T-helper 1 cell (primary cell): ENCODE results near the gene IL18RAP.

Experiments used
- DNase-seq, 5 donors: peaks; one replicate each; pipeline ENCODE4 v3.0.0-alpha.2; 2012 to 2020

Gene IL18RAP

DNA sequence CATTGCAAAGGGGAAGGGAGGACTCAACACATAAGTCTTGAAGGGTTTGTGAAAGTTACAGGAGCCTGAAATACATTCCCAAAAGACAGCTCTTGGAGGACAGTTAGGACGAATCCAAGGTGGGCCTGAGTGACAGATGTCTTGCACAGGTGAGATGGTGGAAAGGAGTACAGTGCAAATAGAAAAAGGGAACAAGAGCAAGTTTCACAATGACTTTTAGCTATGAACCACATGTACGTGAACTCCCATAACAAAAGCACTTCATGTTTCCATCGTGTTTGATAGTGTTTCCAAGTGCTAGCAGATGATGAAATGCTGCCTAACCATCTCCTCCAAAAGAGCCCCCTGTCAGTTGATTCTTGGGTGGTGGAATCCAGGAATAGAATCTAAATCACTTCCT is 1.8 kb downstream of the IL18RAP start:
- DNase-seq, result peak in 1 of 5 donors; percentile 65

DNA sequence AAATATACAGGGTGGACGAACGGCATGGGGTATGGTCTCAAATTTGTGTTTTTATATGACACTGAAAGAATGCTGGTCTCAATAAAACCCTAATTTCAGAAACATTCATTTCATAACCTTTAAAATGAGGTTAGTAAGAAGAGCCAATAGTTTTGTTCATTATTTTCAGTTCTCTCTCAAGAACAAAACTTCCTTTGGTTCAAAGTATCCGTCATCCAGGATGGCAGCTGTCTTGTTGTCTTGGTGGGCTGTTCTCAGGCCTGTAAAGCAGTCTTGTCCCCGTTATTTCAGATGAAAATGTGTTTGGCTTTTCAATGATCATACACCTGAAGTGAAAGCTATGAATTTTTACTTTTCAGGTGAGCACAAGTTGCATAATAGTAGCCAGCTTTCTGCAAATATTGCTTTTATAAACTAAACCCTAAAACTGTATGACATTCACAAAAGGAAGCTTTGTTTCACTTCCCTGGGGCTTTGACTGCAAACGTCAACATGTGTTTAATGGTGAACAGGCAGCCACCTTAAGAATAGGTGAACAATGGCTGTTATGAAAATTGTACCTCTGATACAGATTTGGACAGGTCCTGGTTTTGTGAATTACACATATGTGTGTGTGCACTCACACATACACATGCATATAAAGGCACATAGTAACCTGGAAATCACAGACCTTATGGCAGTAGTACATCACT is 2.6 kb downstream of the IL18RAP start:
- no peak for DNase-seq

DNA sequence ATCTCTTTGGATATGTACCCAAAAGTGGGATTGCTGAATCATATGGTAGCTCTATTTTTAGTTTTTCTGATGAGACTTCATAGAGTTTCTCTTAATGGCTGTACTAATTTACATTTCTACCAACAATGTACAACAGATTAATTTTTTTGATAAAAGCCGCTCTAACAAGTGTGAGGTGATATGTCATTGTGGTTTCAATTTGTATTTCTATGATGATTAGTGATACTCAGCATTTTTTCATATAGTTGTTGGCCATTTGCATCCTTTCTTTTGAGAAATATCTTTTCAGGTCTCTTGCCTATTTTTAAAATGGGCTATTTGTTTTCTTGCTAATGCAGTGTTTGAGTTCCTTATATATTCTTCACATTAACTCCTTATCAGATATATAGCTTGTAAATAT is 4.3 kb downstream of the IL18RAP start:
- no peak for DNase-seq

DNA sequence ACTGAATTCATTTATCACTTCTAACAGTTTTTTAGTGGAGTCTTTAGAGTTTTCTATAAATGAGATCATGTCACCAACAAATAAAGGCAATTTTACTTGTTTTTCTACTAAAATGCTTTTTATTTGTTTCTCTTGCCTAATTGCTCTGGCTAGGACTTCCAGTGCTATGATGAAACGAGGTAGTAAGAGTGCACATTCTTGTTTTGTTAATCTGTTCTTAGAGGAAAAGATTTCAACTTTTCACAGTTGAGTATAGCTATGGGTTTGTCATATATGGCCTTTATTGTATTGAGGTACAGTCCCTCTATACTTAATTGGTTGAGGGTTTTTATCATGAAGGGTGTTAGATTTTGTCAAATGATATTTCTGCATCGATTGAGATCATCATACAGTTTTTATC is 5.6 kb downstream of the IL18RAP start:
- no peak for DNase-seq

DNA sequence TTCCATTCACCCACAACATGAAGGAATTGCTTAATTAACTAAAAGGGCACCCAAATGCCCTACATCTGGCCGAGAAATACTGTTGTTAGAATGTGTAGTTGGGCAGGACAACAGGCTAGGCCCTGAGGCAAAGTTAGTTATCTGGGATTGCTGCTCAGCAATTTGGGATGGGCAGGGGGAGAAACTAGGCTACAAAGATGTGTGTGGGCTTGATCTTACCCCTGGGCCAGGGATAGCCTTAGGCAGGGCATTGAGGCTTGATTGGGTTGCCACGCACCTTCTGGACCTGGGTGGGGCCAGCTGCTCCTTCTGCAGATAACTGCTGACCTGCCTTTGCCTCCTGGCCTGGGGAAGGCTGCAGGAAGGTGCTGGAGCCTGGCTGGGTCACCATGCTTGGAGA is 9.4 kb downstream of the IL18RAP start:
- DNase-seq, result no peak

DNA sequence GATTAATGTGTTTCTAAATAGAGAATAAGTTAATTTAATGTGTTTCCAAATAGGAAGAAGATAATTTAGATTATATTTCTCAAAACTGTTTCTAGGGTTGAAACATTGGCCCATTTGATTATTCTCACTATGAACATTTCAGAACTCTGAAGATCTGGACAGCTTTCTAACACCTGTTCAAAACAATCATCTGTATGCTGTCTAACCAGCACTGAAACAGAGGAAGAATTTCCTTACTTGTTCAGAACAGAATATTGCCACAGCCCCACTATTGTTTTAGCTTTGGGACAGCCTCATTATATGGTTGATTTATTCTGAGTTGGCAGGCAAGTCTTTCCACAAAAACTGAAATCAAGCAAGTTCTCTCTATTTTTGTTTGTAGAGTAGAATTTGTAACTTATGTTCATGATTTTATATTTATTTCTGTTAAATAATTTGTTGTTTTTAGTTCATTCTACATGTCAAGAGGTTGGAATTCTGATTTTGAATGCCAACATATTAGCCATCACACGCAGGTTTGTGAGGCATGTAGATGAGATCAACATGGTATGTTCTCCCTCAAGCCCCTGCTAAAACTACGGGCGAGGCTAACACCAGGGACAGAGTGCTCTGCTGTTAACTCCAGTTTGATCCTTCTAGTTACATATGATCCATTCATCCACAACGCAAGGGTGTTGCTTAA is 11.2 kb downstream of the IL18RAP start:
- no peak for DNase-seq

DNA sequence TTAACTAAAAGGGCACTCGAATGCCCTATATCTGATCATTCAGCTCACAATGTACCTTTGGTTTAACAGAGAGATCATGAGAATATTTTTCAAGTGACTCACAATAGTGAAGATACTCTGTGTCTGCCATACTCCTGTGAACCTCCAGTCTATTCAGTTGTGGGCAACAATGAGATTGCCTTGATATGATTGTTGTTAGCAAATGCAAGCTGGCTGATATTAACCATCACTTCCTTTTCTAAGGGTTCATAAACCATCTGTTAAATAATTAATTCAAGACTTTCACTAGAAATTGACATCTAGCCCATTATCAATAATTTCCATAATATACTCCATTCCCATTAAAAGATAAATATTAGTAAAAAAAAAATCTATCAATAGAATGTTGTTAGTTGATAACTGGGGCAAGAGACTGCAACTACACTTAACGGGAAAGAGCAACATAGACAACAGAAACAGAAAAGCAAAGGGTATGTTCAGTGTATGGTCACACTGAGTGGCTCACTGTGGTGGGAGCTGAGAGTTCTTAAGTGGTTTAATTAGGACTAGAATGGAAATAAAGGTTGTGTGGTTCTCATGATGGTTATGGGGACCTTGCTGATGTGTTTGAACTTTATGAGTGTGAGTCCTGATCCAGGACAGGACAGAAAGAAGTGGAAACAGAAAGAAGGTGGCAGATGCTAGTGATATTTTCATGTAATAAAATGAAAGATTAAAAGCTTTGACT is 11.9 kb downstream of the IL18RAP start:
- DNase-seq, result peak in 1 of 5 donors; percentile 21

DNA sequence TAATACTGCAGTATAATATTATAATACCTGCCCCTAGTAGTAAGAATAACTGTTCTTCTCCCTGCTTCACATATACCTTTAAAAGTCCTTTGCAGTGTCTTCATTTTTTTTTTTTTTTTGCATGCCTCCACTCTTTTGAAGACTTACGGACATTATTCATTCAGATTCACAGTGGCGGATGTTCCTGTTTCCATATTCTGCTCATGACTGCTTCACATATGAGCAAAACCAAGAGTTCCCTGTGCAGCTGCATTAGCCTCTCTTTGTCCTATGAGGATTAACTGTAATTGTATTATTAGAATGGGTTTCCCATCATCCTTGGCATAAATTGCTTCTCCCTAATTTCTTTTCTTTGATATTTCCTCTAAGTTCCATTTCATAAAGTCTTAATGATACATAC is 12.8 kb downstream of the IL18RAP start:
- no peak for DNase-seq

DNA sequence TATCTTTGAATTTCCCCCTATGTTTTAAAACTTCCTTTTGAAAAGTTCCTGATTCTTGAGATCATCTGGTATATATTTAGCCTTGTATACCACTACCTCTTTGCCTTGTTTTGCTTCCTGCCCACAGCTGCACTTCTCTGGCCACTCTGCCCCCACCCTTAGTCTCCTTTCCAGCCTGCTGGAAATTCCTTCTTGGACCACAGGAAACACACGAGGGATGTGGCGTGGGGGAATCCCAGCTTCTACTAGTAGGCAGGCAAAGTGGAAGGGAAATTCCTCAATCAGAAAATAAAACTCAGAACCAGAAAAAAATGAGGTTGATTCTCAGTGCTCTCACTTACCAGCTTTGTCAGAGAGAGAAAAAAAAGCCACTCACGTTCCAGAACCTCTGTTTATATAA is 13.4 kb downstream of the IL18RAP start:
- DNase-seq, result no peak

DNA sequence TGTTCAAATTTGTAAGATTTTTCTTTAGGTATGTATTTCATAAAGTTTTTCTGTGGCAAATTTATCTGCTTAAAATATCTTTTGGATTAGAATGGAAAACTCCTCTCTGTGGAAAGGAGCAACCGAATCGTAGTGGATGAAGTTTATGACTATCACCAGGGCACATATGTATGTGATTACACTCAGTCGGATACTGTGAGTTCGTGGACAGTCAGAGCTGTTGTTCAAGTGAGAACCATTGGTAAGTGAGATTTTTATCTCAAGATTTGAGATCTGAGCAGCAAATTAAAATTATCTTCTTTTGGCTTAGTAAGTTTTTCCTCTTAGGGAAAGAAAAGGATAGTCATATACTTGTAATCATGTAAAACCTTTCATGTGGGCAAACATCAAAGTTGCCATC is 14.2 kb downstream of the IL18RAP start:
- no peak for DNase-seq

DNA sequence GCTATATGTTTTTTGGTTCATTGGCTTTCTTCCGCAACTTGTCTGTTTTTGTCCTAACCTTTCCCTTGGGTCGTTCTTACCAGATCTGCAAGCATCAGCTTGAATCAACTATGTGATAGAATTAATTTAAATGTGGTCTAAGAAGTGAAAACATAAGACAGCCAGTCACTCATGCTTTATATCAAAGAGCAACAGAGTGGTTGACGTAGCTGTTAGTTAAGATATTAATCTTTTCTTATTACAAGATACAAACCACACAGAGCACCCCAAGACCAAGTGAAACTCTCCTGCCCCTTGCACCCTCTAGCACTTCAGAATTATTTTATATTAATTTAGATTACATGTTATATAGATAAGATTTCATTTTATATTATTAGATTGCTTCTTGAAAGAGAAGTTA is 15.2 kb downstream of the IL18RAP start:
- no peak for DNase-seq

DNA sequence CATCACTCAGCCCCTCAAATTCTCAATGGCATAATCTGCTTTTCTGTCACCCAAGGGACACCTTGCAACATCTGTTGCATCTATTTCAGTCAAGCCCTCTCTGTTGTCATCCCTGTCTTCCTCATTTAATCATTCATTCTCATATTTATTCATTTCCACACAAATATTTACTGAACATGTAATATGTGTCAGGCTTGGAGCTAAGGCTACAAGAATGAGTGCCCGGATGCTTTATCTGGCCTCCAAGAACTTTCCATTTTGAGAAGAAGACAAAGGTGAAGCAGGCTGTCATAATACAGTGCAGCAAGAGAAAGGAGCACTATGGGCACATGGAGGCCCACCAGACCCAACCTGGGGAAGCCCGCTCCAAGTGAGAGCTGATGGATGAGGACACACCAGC is 15.6 kb downstream of the IL18RAP start:
- DNase-seq, result no peak

DNA sequence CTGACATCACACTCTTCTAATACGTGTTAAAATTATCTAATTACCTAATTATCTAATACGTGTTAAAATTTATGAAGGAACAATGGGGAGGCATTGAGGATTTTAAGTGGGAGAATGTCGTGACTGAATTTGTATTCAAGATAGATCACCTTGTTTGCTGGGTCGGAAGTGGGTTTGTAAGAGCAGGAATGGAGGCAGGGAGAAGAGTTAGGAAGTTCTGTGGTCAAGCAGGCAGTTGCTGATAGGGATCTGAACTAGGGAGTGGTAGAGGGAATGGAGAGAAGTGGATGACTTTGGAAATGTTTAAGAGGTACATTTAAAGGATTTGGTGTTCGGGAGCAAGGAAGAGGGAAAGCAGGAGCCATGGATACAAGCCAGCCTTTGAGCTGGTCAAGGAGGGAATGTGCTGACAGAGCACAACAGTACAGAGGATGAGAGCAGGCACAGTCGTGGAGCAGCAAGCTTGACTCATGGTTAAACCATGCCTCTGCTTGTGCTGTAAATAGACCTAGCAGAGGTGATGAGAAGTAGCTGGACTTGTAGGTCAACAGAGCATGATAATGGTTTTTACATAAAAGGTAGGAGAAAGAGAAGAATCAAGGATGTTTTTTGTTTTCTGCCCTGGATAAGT is 16.2 kb downstream of the IL18RAP start:
- no peak for DNase-seq

DNA sequence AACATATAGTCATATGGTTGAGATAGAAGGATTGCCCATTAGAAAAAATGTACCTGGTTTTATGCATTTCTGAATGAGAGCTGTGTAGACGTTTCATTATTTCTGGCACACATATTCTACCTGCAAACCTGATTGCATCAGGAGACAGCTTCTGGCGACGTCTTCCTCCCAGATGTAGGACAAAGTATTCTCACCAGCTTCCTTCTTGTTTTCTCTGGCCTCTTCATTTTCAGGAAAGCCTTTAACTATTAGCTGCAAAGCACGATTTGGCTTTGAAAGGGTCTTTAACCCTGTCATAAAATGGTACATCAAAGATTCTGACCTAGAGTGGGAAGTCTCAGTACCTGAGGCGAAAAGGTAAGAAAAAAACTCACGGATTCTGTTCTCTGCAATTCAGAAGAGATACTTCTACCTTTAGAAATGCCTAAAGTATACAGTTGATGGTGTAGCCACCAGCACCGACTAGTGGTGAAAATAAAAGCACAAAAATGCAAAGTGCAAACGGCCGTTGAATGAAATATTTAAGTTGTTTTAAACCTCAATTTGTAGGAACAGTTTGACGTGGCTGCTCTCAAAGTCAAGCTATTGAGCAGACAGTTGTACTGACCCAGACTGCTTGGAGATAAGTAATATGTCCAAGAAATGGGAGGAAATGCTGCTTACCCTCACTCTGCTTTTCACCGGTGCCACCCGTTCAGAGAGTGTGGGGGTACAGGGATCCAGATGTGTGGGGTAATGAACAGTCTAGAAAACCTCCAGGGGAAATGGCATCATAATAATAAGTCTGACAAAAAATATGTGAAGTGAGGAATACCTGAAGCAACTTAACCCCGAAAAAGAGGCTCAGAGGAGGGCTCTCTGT is 20.2 kb downstream of the IL18RAP start:
- DNase-seq, result peak in 4 of 5 donors; percentile 8 to 72 (median 24)

DNA sequence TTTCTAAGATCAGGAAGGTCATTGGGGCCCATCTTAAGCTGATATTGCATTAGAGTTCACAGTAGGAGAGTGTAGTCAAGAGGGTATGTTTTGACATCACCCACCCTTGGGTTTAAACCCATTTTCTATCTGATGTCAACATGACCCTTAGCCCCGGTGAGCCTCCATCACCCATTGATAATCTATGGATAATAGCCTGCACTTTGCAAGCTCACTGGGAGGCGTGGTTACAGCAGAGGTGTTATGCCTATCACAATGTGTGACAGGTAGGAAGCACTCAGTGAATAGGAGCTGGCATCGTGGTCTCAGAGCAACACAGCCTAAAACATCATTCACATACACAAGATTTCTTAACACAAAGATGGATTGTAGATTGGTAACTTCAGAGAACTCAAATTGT is 21.3 kb downstream of the IL18RAP start:
- DNase-seq, result no peak

DNA sequence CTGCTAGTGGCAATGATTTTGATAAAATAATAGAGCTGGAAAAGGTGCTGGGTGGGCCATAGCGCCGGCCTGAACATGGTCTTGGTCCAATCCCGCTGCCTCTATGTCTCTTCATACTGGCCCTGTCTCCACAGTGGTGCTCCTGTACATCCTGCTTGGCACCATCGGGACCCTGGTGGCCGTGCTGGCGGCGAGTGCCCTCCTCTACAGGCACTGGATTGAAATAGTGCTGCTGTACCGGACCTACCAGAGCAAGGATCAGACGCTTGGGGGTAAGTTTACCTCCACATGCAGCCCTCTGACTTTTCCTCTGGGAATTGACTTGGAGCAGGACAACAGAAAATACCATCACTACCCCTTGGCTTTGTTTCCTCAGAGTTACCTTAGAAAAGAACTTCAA is 24.0 kb downstream of the IL18RAP start:
- DNase-seq, result no peak

DNA sequence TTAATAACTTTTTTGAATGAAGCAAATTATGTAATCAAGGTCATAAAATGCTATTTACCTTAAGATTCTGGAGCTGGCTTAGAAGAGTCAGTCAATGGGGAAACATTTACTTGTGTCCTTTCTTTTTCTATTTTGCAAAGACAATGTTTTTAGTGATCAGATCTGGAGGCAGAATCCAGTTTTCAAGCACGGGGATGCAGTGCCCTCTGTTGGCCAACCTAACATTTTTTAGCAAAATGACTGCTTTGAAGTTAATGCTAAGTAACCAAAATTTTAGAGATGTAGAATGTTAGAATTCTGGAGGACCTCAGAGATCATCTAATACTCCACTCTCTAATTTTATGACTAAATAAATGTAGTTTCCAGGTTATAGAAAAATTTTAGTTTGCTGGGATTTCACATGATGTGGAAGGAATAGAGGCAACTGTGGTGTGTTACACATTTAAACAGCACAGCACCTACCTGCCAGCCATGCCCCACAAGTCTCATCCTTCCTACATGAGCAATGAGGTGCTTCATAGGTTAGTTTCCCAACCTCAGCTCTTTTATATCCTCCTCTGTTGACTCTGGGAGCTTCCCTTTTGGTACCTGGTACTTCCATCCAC is 26.5 kb downstream of the IL18RAP start:
- peak; percentile 14 to 63 (median 34) for DNase-seq

DNA sequence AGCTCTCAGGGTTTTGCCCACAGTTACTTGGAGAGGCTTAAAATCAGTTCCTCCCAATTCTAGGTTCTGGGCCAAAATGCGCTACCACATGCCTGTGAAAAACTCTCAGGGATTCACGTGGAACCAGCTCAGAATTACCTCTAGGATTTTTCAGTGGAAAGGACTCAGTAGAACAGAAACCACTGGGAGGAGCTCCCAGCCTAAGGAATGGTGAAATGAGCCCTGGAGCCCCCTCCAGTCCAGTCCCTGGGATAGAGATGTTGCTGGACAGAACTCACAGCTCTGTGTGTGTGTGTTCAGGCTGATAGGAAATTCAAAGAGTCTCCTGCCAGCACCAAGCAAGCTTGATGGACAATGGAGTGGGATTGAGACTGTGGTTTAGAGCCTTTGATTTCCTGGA is 29.0 kb downstream of the IL18RAP start:
- no peak for DNase-seq

DNA sequence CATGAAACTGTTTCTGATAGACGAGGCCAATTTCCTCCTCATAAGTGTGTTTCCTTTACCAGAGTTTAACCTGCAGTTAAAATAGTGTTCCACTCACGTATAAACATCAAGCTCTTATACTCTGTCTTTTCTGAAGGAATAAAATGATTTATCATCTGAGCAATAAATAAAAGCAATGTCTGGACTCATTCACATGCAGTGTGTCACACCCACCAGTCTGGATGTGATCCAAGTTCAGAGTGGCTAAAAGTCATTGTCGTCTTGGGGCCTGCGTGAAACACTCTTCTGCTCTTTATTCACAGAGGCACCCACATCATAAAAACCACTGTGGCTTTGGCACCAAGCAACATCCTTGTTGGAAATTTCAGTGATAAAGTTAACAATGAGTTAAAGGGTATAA is 30.5 kb downstream of the IL18RAP start:
- DNase-seq, result no peak

DNA sequence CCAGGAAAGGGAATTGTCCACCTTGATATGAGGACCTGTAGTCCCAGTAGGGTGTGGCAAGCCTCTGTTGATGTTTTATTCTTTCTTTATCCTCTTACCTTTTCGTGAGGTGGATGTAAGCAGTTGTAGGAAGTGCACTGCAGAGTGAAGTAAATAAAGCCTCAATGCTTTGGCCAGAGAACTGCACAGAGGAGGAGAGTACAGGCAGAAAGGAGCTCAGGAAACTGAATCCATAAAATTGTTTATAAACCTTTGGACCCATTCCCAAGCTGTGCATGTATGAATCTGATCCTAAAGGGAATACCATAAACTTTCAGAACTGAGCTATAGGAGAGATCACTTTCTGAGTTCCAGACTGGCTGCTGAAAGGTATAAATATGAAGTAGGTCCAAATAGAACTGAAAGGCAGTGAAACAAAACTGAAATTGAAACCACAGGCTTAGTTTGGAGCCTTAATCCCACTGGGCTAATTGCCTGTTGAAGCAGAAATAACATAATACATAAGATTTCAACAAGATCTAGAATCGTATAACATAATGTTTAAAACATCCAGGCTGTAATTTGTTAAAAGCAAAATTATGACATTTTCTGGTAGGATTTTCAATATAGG is 32.2 kb downstream of the IL18RAP start:
- DNase-seq, result no peak

DNA sequence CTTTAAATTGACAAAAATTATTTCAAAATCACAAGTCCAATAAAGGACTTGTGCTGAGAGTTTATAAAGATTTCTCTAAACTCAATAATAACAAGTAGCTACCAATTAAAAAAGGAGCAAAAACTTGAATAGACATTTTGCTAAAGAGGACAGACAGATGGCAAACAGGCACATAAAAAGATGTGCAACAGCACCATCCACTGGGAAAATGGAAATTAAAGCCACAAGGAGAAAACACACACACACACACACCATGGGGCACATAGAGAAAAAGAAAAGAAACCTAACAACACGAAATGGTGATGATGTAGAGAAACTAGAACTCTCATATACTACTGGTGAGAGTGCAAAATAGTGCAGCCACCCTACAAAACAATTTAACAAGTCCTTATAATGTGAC is 37.5 kb downstream of the IL18RAP start:
- DNase-seq, result no peak

DNA sequence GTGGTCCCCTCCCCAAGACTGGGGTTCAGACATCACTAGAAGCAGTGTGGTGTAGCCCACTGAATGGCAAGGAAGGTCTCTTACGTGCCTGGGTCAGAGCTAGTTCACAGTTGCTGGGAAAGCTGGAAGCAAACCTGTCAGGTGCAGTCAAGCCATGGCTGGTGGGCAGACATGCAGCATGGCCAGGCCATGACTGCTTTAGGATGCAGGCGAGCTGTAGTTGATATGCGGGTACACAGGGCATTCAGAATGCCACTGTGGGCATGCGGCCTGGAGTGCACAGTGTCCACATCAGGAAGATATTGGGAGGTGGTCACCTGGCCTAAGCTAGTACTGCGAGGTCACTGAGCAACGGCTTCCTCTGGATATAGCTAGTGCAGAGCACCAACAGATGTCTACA is 38.2 kb downstream of the IL18RAP start:
- no peak for DNase-seq
